CD4-positive, alpha-beta T cell treated with Interleukin-12 subunit alpha and Interleukin-12 subunit beta, for 1 hour (primary cell): ENCODE measurements around the gene GNB3.
"Not testable (repeated sequence)": the region's sequence is repeated elsewhere in the genome, so short reads cannot be mapped to it uniquely, and the experiment has no call there.

ENCODE experiments used
- DNase-seq: peaks from one replicate; pipeline ENCODE4 v3.0.0-alpha.2; 2020

Gene GNB3

DNA sequence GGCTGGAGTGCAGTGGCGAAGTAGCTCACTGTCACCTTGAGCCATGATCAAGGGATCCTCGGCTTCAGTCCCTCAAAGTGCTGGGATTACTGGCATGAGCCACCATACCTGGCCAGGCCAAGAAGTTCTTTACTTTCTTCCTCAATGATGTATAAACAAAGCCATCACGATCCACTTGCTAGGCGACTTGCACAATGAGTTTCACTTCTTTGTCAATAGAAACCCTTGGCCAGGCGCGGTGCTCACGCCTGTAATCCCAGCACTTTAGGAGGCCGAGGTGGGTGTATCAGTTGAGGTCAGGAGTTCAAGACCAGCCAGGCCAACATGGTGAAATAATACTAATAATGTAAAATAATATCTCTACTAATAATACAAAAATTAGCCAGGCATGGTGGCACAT is 46.7 kb downstream of the GNB3 start:
- no peak for DNase-seq

DNA sequence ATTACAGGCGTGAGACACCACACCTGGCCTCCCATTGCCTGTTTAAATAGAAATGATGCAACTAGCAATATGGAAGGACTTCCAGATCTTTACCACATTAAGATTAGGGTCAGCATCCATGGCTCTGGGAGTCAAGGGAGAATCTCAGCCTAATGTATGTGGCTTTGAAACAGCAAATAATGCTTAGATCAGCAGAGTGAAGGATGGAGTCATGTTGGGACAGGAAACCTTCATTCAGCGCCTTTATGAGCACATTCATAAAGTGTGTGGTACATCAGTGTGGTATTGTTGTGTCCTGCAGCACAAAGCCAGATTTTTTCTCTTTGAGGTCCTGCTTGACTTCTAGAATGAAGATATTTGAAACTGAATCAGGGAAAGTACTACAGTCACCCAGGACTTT is 47.6 kb downstream of the GNB3 start:
- DNase-seq, result no peak

DNA sequence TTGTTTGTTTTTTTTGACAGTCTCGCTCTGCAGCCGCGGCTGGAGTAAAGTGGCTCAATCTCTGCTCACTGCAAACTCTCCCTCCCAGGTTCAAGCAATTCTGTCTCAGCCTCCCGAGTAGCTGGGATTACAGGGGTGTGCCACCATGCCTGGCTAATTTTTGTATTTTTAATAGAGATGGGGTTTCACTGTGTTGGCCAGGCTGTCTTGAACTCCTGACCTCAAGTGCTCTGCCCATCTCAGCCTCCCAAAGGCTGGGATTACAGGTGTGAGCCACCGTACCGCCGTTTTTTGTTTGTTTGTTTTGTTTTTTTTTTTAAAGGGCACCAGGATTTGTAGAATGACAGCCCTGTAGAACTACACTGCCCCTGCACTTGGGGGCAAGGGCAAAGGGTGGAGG is 48.1 kb downstream of the GNB3 start:
- DNase-seq, result not testable (repeated sequence)

DNA sequence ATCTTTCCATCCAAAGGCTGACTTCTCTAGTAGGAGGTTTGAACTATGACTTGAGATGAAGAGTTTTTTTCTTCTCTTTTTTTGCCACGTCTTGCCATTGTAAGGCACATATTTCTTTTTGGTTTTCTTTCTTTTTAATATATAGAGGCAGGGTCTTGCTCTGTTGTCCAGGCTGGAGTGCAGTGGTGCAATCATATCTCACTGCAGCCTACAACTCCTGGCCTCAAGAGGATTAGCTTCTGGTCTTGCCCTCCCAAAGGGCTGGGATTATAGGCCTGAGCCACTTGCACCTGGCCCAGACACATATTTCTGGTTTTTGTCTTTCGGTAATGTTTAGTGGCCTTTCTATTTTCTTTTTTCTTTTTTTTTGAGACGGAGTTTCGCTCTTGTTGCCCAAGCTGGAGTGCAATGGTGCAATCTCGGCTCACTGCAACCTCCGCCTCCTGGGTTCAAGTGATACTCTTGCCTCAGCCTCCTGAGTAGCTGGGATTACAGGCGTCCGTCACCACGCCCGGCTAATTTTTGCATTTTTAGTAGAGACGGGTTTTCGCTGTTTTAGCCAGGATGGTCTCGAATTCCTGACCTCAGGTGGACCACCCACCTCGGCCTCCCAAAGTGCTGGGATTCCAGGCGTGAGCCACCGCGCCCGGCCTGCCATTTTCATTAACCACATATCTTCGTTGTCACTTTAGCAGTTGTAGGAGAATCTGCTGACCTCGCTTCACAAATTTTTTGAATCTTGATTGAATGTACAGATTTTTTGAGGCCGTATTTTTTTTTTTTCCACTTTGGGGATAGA is 49.2 kb downstream of the GNB3 start:
- DNase-seq, result not testable (repeated sequence)

DNA sequence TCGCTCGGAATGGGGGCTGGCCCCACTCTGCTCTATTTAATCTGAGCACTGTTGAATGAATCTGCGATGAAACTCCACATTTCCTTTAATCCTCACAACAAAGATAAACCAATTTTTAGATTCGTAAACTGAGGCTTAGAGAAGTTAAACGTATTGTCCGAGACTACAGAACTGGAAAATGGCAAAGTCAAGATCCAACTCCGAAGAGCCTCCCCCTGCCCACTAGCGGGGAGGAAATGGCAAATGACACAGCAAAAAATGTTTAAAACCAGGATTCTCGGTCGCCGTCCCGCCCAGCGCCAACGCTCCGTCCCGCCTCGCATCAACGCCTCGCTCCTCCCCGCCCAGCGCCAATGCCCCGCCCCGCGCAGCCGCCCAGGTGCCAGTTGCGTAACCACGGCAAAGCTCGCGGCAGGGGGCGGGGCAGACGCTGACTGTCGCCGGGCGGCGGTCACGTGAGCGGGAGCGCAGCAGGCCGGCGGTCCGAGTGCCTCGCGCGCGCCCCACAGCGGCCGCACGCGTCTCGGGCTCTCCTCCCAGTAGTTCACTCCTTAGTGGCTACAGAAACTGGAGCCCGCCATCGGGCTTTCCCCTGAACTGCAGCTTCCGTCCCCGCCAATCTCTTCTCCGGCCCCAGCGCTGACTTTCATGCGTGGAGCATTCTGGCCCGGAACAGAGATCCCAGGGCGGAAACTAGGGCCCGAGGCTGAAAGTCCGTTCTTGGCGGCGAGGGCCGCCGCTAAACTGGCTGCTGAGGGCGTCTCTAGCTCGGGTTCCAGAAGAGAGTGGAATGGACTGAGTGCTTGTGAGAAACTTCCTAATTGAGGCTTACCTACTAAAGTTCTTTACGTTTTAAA is 50.3 kb downstream of the GNB3 start:
- DNase-seq, result peak; percentile 99

DNA sequence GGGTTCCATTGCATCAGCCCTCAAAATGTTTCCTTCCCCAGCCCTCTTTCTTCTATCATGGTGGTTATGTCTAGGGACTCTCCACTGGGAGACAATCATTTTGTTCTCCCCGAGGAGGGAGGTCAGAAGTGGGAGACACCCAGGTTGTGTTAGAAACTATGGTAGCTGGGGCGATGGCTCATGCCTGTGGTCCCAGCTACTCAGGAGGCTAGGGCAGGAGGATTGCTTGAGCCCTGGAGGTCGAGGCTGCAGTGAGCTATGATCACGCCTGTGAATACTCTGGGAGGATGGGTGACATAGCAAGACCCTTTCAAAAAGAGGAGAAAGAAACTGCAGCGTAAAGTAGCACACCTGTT is 50.9 kb downstream of the GNB3 start:
- no peak for DNase-seq

DNA sequence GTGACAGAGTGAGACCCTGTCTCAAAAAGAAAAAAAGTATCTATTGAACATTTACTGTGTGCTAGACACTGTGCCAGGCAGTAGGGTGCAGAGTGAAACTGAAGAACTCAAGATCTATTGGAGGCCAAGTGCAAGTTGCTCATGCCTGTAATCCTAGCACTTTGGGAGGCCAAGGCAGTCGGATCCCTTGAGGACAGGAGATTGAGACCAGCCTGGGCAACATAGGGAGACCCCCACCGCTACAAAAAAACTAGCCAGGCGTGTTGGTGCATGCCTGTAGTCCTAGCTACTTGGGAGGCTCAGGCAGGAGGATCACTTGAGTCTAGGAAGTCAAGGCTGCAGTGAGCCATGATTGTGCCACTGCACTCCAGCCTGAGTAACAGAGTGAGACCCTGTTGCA is 52.0 kb downstream of the GNB3 start:
- DNase-seq, result not testable (repeated sequence)

DNA sequence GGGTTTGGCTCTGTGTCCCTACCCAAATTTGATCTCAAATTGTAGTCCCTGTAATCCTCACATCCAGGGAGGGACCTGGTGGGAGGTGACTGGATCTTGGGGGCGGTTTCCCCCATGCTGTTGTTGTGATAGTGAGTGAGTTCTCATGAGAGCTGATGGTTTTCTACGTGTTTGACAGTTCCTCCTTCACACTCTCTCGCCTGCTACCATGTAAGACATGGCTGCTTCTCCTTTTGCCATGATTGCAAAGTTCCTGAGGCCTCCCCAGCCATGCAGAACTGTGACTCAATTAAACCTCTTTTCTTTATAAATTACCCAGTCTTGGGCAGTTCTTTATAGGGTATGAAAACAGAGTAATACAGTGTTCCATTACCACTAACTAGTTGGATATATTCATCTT is 53.6 kb downstream of the GNB3 start:
- no peak for DNase-seq
